Loucy (cell line): Measurements from ENCODE around the gene TMIGD1.

Source experiments
- EZH2phosphoT487 ChIP-seq: fragments of 200-600 bp; IDR thresholded peaks from 2 replicates; pipeline ENCODE4 v1.6.1; 2018; ENCODE audit warnings: antibody characterized with exemption, mild to moderate bottlenecking, moderate library complexity, borderline replicate concordance
- TF ChIP-seq, protein P1 (sequence below): fragments of 200-600 bp; sonication (generic); conservative IDR thresholded peaks from 2 replicates; pipeline ENCODE4 v1.5.1; 2014; ENCODE audit warnings: mild to moderate bottlenecking, antibody characterized with exemption, low read length

DNA sequence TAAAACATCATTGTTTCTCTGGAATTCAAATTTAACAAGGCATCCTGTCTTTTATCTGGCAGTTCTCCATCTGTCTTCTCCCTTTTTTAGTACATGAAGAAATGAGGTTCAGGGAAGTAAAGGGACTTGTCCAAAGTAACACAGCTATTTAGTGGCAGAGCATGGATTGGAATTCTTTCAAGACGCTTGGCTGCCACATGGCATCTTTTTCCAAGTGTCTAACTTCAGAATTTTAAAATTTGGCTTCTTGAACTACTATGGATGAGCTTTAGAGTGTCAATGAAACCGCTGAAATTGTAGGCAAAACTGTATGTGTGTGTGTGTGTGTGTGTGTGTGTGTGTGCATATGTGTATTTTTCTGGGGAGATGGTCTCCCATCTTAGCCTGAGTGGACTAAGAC is 5.2 kb upstream of the TMIGD1 start:
- TF ChIP-seq, protein P1, sequence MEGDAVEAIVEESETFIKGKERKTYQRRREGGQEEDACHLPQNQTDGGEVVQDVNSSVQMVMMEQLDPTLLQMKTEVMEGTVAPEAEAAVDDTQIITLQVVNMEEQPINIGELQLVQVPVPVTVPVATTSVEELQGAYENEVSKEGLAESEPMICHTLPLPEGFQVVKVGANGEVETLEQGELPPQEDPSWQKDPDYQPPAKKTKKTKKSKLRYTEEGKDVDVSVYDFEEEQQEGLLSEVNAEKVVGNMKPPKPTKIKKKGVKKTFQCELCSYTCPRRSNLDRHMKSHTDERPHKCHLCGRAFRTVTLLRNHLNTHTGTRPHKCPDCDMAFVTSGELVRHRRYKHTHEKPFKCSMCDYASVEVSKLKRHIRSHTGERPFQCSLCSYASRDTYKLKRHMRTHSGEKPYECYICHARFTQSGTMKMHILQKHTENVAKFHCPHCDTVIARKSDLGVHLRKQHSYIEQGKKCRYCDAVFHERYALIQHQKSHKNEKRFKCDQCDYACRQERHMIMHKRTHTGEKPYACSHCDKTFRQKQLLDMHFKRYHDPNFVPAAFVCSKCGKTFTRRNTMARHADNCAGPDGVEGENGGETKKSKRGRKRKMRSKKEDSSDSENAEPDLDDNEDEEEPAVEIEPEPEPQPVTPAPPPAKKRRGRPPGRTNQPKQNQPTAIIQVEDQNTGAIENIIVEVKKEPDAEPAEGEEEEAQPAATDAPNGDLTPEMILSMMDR = no peak
- no peak for TF ChIP-seq EZH2phosphoT487
